Endothelial cell (in vitro differentiated cells): ENCODE data around the gene NDUFS7. TPM values are rescaled to one million over a fixed set of nuclear protein-coding genes. Genes with fewer than 3 reads are reported as not detected.

ENCODE experiments used
- DNase-seq: peaks from one replicate; pipeline ENCODE4 v3.0.0; 2021; ENCODE audit warnings: low spot score
- H3K27ac Mint-ChIP-seq: one replicate; pipeline ENCODE4 v1.8.0; 2021; ENCODE audit warnings: mixed read lengths, inconsistent platforms; ENCODE audit not compliant: unreplicated experiment
- H3K27me3 Mint-ChIP-seq: one replicate; pipeline ENCODE4 v1.8.0; 2021; ENCODE audit warnings: mild to moderate bottlenecking, moderate library complexity, mixed read lengths, inconsistent platforms; ENCODE audit not compliant: unreplicated experiment
- H3K36me3 Mint-ChIP-seq: one replicate; pipeline ENCODE4 v1.8.0; 2021; ENCODE audit warnings: mild to moderate bottlenecking, low read depth, mixed read lengths, inconsistent platforms; ENCODE audit not compliant: unreplicated experiment
- H3K4me1 Mint-ChIP-seq: one replicate; pipeline ENCODE4 v1.8.0; 2021; ENCODE audit warnings: mild to moderate bottlenecking, mixed read lengths, inconsistent platforms; ENCODE audit not compliant: unreplicated experiment
- H3K4me3 Mint-ChIP-seq: one replicate; pipeline ENCODE4 v1.8.0; 2021; ENCODE audit warnings: mild to moderate bottlenecking, mixed read lengths, inconsistent platforms; ENCODE audit not compliant: unreplicated experiment
- H3K9me3 Mint-ChIP-seq: one replicate; pipeline ENCODE4 v1.8.0; 2021; ENCODE audit warnings: mixed read lengths, inconsistent platforms; ENCODE audit not compliant: unreplicated experiment
- CTCF ChIP-seq: fragments of 200-600 bp; sonication (generic); IDR thresholded peaks from one replicate; pipeline ENCODE4 v1.5.0; 2021; ENCODE audit warnings: antibody characterized with exemption; ENCODE audit not compliant: unreplicated experiment
- total RNA-seq: library from RNA; stranded (reverse); fragmentation: NEBNext Ultra II Directional; extraction: Animal tissue kit (Norgen Biotek cat#: 25700); gene quantifications from one replicate; pipeline ENCODE4 v1.2.1, GENCODE V29; 2021; ENCODE audit not compliant: unreplicated experiment

The NDUFS7 gene
- total RNA-seq, 1 donor from 2014 or later, result 84.0 TPM

GRCh38 chr19:1434577-1435060 lies 50.9 kb downstream of the NDUFS7 start:
- Mint-ChIP-seq H3K27ac (no peak overlapping the region), H3K4me3 (no peak overlapping the region), H3K27me3 (peaks cover 7% of the 10 kb centered on the region), H3K36me3 (peaks cover 12% of the 10 kb centered on the region), H3K9me3 (no peaks in the 10 kb centered on the region), H3K4me1 (peaks cover 3% of the 10 kb centered on the region)
- no peak for TF ChIP-seq CTCF
- DNase-seq, result no peak

GRCh38 chr19:1435378-1435989 lies 51.8 kb downstream of the NDUFS7 start:
- H3K4me1 Mint-ChIP-seq, result peaks cover 3% of the 10 kb centered on the region
- peaks cover 12% of the 10 kb centered on the region for H3K36me3 Mint-ChIP-seq
- DNase-seq, result no peak
- no peak overlapping the region for H3K27ac Mint-ChIP-seq
- H3K4me3 Mint-ChIP-seq, result peak overlapping the region; percentile 69
- TF ChIP-seq CTCF, result no peak
- H3K9me3 Mint-ChIP-seq, result no peaks in the 10 kb centered on the region
- H3K27me3 Mint-ChIP-seq, result peaks cover 7% of the 10 kb centered on the region

GRCh38 chr19:1437609-1438008 lies 53.9 kb downstream of the NDUFS7 start:
- TF ChIP-seq CTCF, result no peak
- Mint-ChIP-seq H3K9me3 (no peaks in the 10 kb centered on the region), H3K27me3 (peaks cover 3% of the 10 kb centered on the region), H3K4me1 (peaks cover 3% of the 10 kb centered on the region), H3K4me3 (peak overlapping the region; percentile 96), H3K27ac (no peak overlapping the region), H3K36me3 (peaks cover 26% of the 10 kb centered on the region)
- no peak for DNase-seq

- Mint-ChIP-seq H3K27me3 (peaks cover 5% of the 10 kb centered on the region), H3K4me3 (peak within 1 kb of the TSS; percentile 96), H3K36me3 (peaks cover 28% of the 10 kb centered on the region), H3K9me3 (no peaks in the 10 kb centered on the region), H3K27ac (peak within 1 kb of the TSS; percentile 95), H3K4me1 (peaks cover 3% of the 10 kb centered on the region)
- peak; percentile 90 for TF ChIP-seq CTCF
- DNase-seq, result peak; percentile 97
These were observed 54.6 kb downstream of the NDUFS7 start, which contains the start of gene RPS15 for GRCh38 chr19:1438035-1438932. Gene RPS15, plus strand, starts transcription at chr19:1438396. Its CDS starts 30 bp downstream, at chr19:1438426.
